NT2/D1 (cell line): ENCODE measurements around the gene GNG7.
"Not testable (repeated sequence)": the region's sequence is repeated elsewhere in the genome, so short reads cannot be mapped to it uniquely, and the experiment has no call there.

Experiments
- YY1 ChIP-seq: IDR thresholded peaks from 2 replicates; pipeline ENCODE4 v1.6.1; 2011; ENCODE audit not compliant: insufficient read length, insufficient read depth
- ZNF274 ChIP-seq: IDR thresholded peaks from 2 replicates; pipeline ENCODE4 v1.6.1; 2011; ENCODE audit warnings: mild to moderate bottlenecking, low read depth, low read length

DNA sequence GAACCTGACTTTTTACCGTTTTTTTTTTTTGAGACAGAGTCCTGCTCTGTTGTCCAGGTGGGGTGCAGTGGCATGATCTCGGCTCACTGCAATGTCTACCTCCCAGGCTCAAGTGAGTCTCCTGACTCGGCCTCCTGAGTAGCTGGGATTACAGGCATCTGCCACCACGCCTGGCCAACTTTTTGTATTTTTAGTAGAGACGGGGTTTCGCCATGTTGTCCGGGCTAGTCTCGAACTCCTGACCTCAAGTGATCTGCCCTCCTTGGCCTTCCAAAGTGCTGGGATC, 232.6 kb downstream of the GNG7 start:
- TF ChIP-seq ZNF274, YY1: not testable (repeated sequence)
